DMS 273 (cell line): ENCODE results near the gene STMN3.
"Not testable (repeated sequence)": the region's sequence is repeated elsewhere in the genome, so short reads cannot be mapped to it uniquely, and the experiment has no call there.

Experiments
- DNase-seq: peaks from one replicate; lab custom pipeline; 2025; ENCODE audit not compliant: unreplicated experiment; lab: John Stamatoyannopoulos, UW

STMN3 gene

GRCh38 chr20:63678667-63679465 lies 25.6 kb upstream of the STMN3 start:
- DNase-seq: no peak

GRCh38 chr20:63678071-63678470 lies 24.8 kb upstream of the STMN3 start:
- DNase-seq: no peak

GRCh38 chr20:63675681-63676368 lies 22.6 kb upstream of the STMN3 start:
- DNase-seq: no peak

GRCh38 chr20:63673951-63674350 lies 20.7 kb upstream of the STMN3 start:
- no peak for DNase-seq

GRCh38 chr20:63672666-63673065 lies 19.4 kb upstream of the STMN3 start:
- DNase-seq: no peak

GRCh38 chr20:63671695-63672094 lies 18.5 kb upstream of the STMN3 start:
- DNase-seq: not testable (repeated sequence)

- no peak for DNase-seq
Observed at GRCh38 chr20:63668351-63668750, 15.1 kb upstream of the STMN3 start.

- no peak for DNase-seq
Observed at GRCh38 chr20:63667858-63668257, 14.6 kb upstream of the STMN3 start.

- DNase-seq: no peak
Observed at GRCh38 chr20:63665708-63666107, 12.5 kb upstream of the STMN3 start.

- DNase-seq: peak; percentile 48
Observed at GRCh38 chr20:63664861-63665594, 11.8 kb upstream of the STMN3 start.

GRCh38 chr20:63664143-63664851 lies 11.1 kb upstream of the STMN3 start:
- no peak for DNase-seq

- DNase-seq: no peak
Observed at GRCh38 chr20:63663332-63664066, 10.3 kb upstream of the STMN3 start.

GRCh38 chr20:63662813-63663189 lies 9.6 kb upstream of the STMN3 start:
- no peak for DNase-seq

- DNase-seq: no peak
Observed at GRCh38 chr20:63661959-63662812, 9.0 kb upstream of the STMN3 start.

- DNase-seq: no peak
Observed at GRCh38 chr20:63661108-63661507, 7.9 kb upstream of the STMN3 start.

GRCh38 chr20:63660622-63661021 lies 7.4 kb upstream of the STMN3 start:
- no peak for DNase-seq

GRCh38 chr20:63660174-63660573 lies 7.0 kb upstream of the STMN3 start:
- not testable (repeated sequence) for DNase-seq

- no peak for DNase-seq
Observed at GRCh38 chr20:63659370-63659769, 6.1 kb upstream of the STMN3 start.

GRCh38 chr20:63658749-63659187 lies 5.5 kb upstream of the STMN3 start:
- DNase-seq: no peak
